Epithelial cell of proximal tubule (primary cell): ENCODE measurements around the gene CPT1C. TPM values are rescaled to one million over a fixed set of nuclear protein-coding genes. Genes with fewer than 3 reads are reported as not detected.

Source experiments
- DNase-seq: peaks from one replicate; pipeline ENCODE4 v3.0.0-alpha.2; 2011; ENCODE audit warnings: low read depth
- H3K4me3 ChIP-seq: 2 replicates; pipeline ENCODE4 v1.5.1; 2011; ENCODE audit warnings: low read depth, mild to moderate bottlenecking, low read length
- total RNA-seq: library from RNA; depleted of rRNA; stranded (reverse); fragments of >200 nt; gene quantifications from 2 replicates; pipeline ENCODE4 v1.2.3, GENCODE V29; 2015
- TF ChIP-seq, protein P1 (sequence below): conservative IDR thresholded peaks from 2 replicates; pipeline ENCODE4 v1.5.1; 2012; ENCODE audit warnings: low read depth, mild to moderate bottlenecking, low read length

Gene CPT1C
- total RNA-seq, 1 donor from 2014 or later: 9.9 TPM

- no peak overlapping the region for H3K4me3 ChIP-seq
- TF ChIP-seq, protein P1, sequence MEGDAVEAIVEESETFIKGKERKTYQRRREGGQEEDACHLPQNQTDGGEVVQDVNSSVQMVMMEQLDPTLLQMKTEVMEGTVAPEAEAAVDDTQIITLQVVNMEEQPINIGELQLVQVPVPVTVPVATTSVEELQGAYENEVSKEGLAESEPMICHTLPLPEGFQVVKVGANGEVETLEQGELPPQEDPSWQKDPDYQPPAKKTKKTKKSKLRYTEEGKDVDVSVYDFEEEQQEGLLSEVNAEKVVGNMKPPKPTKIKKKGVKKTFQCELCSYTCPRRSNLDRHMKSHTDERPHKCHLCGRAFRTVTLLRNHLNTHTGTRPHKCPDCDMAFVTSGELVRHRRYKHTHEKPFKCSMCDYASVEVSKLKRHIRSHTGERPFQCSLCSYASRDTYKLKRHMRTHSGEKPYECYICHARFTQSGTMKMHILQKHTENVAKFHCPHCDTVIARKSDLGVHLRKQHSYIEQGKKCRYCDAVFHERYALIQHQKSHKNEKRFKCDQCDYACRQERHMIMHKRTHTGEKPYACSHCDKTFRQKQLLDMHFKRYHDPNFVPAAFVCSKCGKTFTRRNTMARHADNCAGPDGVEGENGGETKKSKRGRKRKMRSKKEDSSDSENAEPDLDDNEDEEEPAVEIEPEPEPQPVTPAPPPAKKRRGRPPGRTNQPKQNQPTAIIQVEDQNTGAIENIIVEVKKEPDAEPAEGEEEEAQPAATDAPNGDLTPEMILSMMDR: no peak
- DNase-seq: no peak
Observed at GRCh38 chr19:49761249-49761624, 70.3 kb downstream of the CPT1C start.

DNA sequence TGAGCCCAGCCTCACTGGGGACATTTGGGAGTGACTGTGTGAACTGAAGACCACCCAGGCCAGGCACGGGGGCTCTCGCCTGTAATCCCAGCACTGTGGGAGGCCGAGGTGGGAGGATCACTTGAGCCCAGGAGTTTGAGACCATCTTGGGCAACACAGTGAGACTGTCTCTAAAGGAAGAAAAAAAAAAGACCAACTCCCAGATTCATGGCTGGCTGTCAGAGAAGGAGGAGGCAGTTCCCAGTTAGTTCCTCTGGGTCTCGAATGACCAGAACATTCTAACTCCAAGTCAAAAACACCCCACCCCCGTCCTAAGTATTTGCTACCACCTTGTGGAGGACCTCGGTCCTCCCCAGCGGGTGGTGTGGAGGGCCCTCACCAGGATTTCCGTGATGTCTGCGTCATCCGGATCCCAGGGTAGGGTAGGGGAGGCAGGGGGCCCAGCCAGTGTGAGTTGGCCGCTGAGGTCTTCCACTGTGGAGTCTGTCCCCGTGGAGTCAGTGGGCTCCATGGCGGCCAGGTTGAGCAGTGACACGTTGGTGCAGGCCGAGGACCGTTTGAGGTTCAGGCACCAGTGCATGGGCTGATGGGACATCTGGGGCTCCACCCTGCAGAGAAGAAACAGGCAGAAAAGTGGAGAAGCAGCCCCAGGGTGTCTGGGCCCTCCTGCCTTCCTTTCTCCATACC, 70.9 kb downstream of the CPT1C start:
- no peak for DNase-seq
- TF ChIP-seq, protein P1: no peak
- H3K4me3 ChIP-seq: no peak overlapping the region

GRCh38 chr19:49763230-49763629, 72.3 kb downstream of the CPT1C start, which contains the start of gene TSKS:
TSKS (minus strand) TSS chr19:49763306; CDS start chr19:49763247, 59 bp downstream.
- TF ChIP-seq, protein P1: no peak
- no peak within 1 kb of the TSS for H3K4me3 ChIP-seq
- no peak for DNase-seq

Other genes starting within 250 kb of the CPT1C start
- gene SLC17A7, start 249.6 kb upstream of the CPT1C start, total RNA-seq: not detected in 2 replicates
- 130 and 147 TPM in 2 replicates for gene PIH1D1, start 239.3 kb upstream of the CPT1C start, total RNA-seq
- 41.5 and 44.9 TPM in 2 replicates for gene ALDH16A1, start 237.9 kb upstream of the CPT1C start, total RNA-seq
- 0.81 and 2.5 TPM in 2 replicates for gene FLT3LG, start 216.9 kb upstream of the CPT1C start, total RNA-seq
- gene RPL13A, start 203.5 kb upstream of the CPT1C start, total RNA-seq: 3,343 and 3,374 TPM in 2 replicates
- 3,600 and 5,144 TPM in 2 replicates for gene RPS11, start 194.7 kb upstream of the CPT1C start, total RNA-seq
- gene FCGRT, start 178.5 kb upstream of the CPT1C start, total RNA-seq: 34.2 and 79.3 TPM in 2 replicates
- gene RCN3, start 163.1 kb upstream of the CPT1C start, total RNA-seq: 14.1 and 32.9 TPM in 2 replicates
- gene NOSIP, start 110.6 kb upstream of the CPT1C start, total RNA-seq: 82.4 and 168 TPM in 2 replicates
- gene PRRG2, start 109.8 kb upstream of the CPT1C start, total RNA-seq: 0.87 and 1.0 TPM in 2 replicates
- gene PRR12, start 99.9 kb upstream of the CPT1C start, total RNA-seq: 6.7 and 7.8 TPM in 2 replicates
- 33.5 and 67.2 TPM in 2 replicates for gene RRAS, start 51.0 kb upstream of the CPT1C start, total RNA-seq
- gene SCAF1, start 48.9 kb upstream of the CPT1C start, total RNA-seq: 51.0 and 54.8 TPM in 2 replicates
- gene IRF3, start 25.3 kb upstream of the CPT1C start, total RNA-seq: 73.8 and 78.3 TPM in 2 replicates
- gene BCL2L12, start 25.2 kb upstream of the CPT1C start, total RNA-seq: 53.3 and 69.8 TPM in 2 replicates
- gene PRMT1, start 13.8 kb upstream of the CPT1C start, total RNA-seq: 186 and 629 TPM in 2 replicates
- 1.9 and 2.8 TPM in 2 replicates for gene ADM5, start 1.5 kb upstream of the CPT1C start, total RNA-seq
- gene TSKS, start 72.2 kb downstream of the CPT1C start, total RNA-seq: not detected in 2 replicates
- gene AP2A1, start 75.9 kb downstream of the CPT1C start, total RNA-seq: 98.2 and 103 TPM in 2 replicates
- gene FUZ, start 122.2 kb downstream of the CPT1C start, total RNA-seq: 8.3 and 15.0 TPM in 2 replicates
- gene MED25, start 127.2 kb downstream of the CPT1C start, total RNA-seq: 30.4 and 34.8 TPM in 2 replicates
- gene PTOV1, start 160.0 kb downstream of the CPT1C start, total RNA-seq: 81.9 and 121 TPM in 2 replicates
- gene PNKP, start 176.5 kb downstream of the CPT1C start, total RNA-seq: 59.2 and 71.6 TPM in 2 replicates
- gene AKT1S1, start 186.2 kb downstream of the CPT1C start, total RNA-seq: 25.8 and 34.4 TPM in 2 replicates
- gene TBC1D17, start 186.6 kb downstream of the CPT1C start, total RNA-seq: 11.9 and 16.8 TPM in 2 replicates
- 4.0 and 9.5 TPM in 2 replicates for gene IL4I1, start 205.8 kb downstream of the CPT1C start, total RNA-seq
- 15.3 and 17.5 TPM in 2 replicates for gene ATF5, start 238.1 kb downstream of the CPT1C start, total RNA-seq
- 83.7 and 90.5 TPM in 2 replicates for gene NUP62, start 238.4 kb downstream of the CPT1C start, total RNA-seq